CD4-positive, alpha-beta T cell treated with Interleukin-6 at 100 ng/mL for 8 hours (primary cell): ENCODE results near the gene ERH.
"Not testable (repeated sequence)": the region's sequence is repeated elsewhere in the genome, so short reads cannot be mapped to it uniquely, and the experiment has no call there.

Experiments
- DNase-seq: peaks from one replicate; pipeline ENCODE4 v3.0.0-alpha.2; 2020; ENCODE audit warnings: mixed read lengths, low spot score

Gene ERH

GRCh38 chr14:69395929-69396328 is 2.2 kb downstream of the ERH start:
- DNase-seq: no peak

DNA sequence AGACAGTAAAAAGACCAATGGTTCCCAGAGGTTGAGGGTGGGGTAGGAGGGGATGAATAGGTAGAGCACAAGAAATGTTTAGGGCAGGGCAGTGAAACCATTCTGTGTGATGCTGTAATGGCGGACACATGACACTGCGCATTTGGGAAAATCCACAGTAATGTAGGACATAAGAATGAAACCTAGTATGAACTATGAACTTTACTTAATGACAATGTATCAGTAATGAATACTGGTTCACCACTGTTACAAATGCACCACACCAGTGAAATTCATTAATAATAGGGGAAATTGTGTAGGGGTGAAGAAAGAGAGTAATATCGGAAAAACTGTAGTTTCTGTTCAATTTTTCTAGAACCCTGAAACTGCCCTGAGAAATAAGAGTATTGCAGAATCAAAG is 5.6 kb downstream of the ERH start:
- no peak for DNase-seq

DNA sequence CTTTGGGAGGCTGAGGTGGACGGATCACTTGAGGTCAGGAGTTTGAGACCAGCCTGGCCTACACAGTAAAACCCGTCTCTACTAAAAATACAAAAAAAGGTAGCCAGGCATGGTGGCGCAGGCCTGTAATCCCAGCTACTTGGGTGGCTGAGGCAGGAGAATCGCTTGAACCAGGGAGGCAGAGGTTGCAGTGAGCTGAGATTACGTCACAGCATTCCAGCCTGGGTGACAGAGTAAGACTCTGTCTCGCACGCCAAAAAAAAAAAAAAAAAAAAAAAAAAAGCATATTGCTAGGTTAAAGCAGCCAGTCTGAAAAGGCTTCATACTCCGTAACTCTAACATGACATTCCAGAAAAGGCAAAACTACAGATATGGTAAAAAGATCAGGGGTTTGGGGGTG is 6.7 kb downstream of the ERH start:
- DNase-seq: not testable (repeated sequence)

GRCh38 chr14:69387311-69387710 is 10.8 kb downstream of the ERH start:
- no peak for DNase-seq

GRCh38 chr14:69378274-69378673 is 19.8 kb downstream of the ERH start:
- DNase-seq: no peak

DNA sequence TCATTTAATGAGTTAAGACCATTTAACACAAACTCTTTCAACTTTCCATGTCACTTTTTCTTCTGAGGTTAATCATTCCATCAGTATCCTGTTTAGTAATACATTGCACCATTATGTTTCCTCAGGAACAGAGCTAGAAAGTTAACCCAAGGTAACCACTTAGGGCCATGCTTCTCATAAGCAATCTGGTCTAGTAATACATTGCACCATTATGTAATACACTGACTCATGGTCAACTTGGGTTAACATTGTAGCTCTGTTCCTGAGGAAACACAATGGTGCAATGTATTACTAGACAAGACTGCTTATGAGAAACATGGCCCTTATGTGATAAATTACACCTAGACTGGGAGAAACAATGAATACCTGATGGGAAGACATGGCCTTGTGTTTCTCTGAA is 21.7 kb downstream of the ERH start:
- DNase-seq: no peak

GRCh38 chr14:69375722-69376121 is 22.4 kb downstream of the ERH start:
- DNase-seq: no peak

DNA sequence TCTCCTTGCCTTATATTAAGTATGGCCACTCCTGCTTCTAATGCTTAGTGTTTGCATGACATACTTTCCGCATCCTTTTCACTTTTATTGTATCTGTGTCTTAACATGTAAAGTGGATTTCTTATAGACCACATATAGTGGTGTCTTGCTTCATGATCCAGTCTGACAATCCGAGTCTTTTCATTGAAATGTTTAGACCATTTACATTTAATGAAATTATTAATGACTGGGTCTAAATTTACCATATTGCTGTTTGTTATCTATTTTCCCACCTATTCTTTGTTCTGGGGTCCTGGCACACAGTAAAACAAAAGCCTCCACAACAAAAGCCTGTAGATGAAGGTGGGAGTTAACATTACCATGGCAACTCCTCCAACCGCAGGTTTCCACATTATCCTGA is 22.9 kb downstream of the ERH start:
- DNase-seq: no peak

DNA sequence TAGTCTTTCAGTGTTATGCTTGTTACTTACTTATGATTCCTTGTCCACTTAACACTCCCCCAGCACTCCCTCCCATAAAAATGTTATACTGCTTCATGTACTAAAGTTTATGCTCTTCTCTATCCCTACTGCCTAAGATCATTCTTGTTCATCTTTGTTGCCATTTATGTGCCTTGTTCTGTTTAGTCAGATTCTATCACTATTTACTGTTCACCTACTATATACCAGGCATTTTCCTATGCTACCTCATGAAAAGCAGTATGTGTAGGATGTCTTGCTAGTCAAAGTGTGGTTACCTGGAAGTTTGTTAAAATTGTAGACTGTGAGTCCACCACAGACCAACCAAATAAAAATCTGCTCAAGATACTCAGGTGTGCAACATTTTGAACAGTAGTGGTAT is 23.9 kb downstream of the ERH start:
- DNase-seq: no peak

- no peak for DNase-seq
These were observed 25.0 kb downstream of the ERH start for GRCh38 chr14:69373104-69373503.

DNA sequence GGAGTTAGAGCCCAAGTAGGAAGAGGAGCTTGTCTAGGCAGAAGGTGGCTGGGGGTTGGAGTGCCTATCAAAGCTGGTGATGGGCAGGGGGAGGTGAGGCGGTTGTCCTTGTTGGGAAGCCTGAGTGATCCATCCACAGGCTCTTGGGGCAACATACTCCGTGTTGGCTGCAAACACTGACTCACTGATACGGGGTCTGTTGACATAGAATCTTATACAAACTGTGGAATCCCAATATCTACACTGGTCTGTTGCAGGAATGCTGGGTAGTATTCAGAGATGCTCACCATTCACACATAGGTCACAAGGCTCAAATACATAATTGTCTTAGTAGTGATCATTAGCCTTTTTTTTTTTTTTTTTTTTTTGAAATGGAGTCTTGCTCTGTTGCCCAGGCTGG is 26.0 kb downstream of the ERH start:
- no peak for DNase-seq

GRCh38 chr14:69370061-69370460 is 28.0 kb downstream of the ERH start:
- DNase-seq: no peak

GRCh38 chr14:69368381-69368780 is 29.7 kb downstream of the ERH start:
- no peak for DNase-seq

- DNase-seq: no peak
These were observed 31.3 kb downstream of the ERH start for GRCh38 chr14:69366761-69367160.

DNA sequence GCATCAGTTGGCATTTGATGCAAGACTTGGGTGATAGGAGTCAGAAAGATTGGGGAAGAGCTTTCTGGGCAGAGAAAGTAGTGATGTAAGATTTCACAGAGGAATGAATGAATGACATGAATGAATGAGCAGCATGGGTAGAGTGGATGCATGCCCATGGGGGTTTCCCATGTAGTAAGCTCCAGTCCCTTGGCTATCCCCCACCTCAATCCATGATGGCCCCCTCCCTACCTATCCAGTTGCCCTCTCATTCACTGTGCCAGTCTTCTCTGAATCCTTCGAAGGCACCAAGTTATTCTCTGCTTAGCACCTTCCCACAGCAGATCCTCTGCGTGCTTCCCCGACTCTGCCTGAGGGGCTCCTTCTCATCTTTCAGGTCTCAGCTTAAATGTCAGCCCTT is 32.0 kb downstream of the ERH start:
- DNase-seq: no peak

- no peak for DNase-seq
These were observed 33.7 kb downstream of the ERH start for GRCh38 chr14:69364378-69364777.

- no peak for DNase-seq
These were observed 34.1 kb downstream of the ERH start for GRCh38 chr14:69363964-69364363.

DNA sequence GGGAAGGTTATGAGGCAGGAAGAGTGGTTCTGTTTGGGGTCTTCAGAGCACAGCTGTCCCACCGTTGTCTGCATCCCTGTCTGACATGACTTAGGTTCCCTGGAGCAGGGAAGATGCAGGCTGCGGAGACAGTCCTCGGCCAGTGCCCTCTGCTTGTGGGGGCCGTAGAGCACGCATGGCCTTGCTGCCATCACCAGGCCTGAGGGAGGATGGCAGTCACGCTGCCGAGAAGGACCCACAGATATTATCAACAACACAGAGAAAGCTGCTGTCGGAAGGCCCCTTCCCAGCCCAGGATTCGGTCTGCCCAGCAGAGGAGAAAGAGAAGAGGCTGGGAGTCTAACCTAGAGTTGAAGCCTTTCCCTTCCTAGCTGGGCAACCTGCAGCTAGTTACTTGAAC is 35.0 kb downstream of the ERH start:
- no peak for DNase-seq

GRCh38 chr14:69360438-69361108 is 37.5 kb downstream of the ERH start:
- no peak for DNase-seq

- DNase-seq: no peak
These were observed 39.1 kb downstream of the ERH start for GRCh38 chr14:69358966-69359365.

DNA sequence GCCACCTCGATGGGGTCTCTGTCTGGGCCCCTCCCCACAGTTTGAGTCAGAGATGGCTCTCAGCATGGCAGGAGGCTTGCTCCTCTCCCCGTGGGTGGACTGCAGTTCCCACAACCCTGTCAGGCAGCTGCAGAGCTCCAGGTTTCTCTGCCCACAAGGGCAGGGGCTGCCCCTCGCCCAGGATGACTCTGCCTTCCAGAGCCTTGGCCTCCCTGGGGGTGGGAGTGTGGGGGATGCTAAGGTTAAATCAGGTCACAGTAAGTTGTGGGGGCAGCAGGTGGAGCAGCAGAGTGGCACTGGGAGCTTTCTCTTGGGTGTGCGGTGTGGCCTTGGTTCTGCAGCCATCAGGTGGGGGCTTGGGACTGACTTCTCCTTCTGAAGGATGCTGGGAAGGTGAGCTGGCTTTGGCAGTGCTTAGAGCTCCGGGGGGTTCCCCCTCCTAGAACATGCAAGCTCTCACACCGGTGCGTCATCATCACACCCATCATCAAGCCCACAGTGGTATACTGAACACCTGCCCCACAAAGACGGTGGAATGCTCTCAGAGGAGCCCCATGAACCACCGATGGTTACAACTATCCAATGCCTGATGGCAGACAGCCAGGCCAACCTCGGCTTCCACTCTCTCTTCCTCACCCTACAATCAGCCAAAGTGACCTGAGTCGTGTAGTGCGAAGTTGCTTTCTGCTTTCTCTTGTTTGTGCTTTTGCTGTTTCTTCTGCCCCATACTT is 39.7 kb downstream of the ERH start:
- no peak for DNase-seq

DNA sequence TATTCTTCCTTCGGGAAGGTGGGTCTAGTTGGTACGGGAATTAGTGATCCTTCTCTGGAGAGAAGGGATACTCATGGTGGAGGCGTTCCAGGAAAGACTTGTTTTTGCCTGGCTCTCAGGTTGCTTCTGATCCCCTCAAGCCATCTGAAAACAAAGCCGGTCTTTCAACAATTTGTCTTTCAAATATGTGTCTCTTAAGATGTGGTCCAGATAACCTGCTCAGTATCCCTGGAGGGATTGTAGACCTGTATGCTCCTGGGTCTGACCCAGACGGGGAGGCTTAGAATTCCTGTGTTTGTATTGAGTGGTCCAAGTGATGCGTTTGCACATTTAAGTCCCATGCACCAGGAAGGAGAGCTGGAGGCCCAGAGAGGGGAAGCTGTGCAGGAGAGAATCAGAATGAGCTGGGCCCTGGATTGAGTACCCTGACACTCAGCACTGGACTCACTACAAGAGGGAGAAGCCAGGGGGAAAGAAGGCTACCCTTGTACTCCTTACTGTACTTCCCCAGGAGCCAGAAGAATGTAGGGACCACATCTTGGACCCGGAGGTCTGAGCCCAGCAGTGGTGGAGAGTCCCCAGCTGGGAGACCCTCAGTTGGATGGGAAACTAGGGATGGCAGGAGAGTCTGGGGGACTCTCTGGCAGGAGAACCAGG is 40.4 kb downstream of the ERH start:
- DNase-seq: no peak

DNA sequence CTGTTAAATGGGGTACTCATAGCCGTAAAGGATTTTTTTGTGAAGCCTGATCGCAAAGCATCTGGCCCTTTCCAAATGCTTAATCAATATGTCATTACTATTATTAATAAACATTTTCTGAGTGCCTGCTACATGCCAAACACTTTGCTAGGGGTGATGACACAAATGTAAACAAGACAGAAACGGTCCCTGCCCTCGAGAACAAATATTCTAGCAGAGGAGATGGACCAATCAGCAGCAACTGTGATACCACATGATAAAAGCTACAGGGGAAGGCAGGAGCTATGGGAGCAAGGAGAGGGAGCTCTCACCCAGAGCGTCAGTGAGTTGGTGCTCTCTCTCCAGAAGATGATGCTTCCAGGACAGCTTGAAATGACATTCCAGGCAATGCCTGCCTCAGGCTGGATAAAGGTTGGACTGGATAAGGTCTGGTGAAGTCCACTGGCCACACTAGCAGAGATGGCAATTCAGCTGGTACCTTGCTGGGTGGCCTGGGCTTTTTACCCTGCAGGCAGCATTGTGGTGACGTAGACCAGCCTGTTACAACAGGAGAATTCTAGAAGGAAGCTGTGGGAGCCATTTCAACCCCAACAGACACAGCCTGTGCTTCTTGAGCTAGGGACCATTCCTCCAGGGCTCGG is 41.1 kb downstream of the ERH start:
- no peak for DNase-seq
